HG02588 (cell line): ENCODE data around the gene CABCOCO1.

ENCODE experiments used
- ATAC-seq: cut with Tn5 transposase; IDR thresholded peaks from one replicate; pipeline ENCODE4 v1.9.1; 2021; ENCODE audit warnings: mild to moderate bottlenecking, moderate library complexity; ENCODE audit not compliant: unreplicated experiment

Gene CABCOCO1

GRCh38 chr10:61752111-61753011 lies 89.6 kb downstream of the CABCOCO1 start:
- no peak for ATAC-seq

DNA sequence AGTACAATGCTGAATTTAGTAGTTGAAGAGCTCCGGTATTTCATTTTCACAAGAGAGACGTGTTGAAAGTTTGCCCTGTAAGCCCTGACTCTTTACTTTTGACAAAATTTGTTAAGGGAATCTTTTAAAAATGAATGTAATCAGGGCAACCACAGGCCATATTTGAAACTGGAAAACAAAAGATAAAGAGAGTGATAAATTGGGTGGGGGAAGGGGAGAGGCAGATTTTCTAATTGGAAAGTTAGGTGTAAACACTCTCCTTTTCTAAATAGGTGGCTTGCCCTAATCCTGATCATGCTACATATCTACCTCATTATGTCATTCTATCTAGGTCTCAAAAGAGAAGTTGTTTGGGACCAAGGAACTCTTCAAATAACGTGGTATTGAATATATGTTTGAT lies 90.7 kb downstream of the CABCOCO1 start:
- no peak for ATAC-seq

DNA sequence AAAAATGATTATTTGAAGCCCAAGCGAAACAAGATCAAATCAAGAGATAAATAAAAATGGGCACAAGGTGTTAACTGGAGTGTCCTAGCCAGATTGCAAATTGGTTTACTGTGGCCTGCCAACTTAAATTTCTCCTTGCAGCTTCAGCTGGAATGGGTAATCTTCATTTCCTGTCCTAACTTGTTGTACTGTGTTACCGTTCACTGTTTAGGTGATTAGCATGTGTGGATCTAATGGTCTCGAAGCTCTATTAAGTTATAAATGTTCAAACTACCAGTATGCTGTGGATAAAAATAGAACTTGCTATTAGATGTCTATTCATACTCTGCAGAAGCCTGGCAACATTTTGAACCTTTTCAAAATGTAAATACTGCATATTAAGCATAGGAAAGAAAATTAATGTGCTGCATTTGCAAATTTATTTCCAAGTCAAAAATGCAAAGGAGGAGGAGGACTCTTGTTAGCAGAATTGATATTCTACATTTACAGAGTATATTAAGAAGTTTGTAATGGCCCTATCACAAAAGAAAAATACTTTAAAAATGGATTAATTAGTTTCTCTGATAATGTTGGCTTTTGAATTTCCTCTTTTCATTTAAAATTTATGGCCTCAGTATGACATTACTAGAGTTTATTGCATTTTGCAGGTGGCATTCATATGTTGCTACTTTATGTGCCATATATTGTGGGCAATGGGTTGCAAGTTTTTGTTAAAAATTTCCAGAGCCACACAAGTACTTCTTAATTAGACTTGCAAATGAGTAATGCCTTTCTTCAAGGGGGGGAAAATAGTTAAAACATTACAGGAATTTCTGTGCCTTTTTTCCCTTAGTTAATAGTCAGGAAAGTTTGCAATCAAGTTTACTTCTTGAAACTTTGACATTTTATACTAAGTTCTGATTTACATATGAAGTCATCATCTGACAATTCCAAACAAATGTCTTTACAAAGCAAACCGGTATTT lies 92.1 kb downstream of the CABCOCO1 start:
- ATAC-seq = no peak

- ATAC-seq = no peak
These were observed 94.3 kb downstream of the CABCOCO1 start for GRCh38 chr10:61757001-61757400.

DNA sequence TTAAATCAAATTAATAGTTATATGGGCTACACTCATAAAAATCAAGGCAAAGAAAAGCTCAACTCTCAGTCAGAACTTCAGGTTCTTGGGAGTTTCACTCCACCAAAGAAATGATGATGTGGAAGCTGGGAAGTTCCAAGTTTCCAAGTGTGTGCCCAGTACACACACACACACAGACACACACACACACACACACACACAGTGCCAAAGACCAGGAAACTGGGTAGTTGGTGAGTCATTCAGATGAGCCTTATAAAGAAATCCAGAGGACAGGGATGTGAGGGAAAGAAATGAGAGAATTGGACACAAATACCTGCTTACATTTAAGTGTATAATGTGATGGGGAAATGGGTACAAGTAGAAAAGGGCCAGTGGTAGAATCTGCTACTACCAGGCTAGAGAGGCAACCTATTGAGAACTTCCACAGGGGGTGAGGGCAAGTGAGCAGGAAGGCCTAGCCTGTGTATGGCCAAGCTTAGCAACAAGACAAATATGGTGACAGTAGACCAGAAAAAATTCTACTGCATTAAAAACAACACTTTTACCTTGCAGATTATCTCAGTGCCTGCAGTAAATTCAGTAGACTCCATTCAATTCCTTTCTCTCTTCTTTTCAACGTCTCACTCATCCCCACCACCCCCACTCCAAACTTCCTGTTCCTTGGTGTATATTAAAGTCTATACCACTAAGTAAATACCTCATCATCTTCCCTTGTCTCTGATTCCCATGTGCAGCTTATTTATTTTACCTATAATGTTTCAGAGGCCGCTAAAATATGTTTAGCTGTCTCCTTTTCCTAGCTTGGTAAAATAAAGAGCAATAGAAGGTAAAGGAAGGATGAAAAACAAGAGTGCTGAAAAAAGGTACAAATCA lies 95.0 kb downstream of the CABCOCO1 start:
- ATAC-seq = no peak

DNA sequence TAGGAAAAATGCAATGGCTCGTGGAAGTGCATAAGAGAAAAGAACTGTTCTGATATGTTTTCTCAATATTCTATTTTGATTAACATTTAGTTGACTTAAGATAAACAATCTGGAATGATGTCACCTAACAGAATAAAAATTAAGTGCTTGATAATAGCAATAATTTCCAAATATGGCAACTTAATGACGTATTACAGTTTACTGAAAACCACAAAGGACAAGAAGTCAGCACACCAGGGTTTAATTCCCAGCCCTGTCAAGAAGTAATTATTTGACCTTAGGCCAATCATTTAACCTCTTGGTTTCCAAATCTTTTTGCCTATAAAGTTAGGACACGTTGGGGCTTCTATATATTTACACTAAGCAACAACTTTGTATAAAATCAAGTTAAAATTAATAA lies 95.7 kb downstream of the CABCOCO1 start:
- no peak for ATAC-seq

DNA sequence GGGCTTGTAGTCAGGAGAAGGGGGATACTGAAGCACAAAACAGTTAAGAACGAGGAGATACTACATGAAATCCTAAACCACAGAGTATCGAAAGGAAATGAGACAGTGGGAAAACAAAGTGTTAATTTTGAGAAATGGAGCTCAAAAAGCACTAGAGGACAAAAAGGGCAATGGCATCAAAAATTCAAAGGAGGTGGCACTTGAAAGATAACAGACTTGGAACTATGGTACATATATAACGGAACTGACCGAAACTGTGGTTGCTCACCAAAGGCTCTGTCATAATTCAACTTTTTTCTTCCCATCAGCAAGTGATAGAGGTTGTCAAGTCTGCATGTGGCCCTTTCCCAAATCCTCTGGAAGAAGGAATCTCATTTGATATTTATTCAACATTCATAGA lies 97.0 kb downstream of the CABCOCO1 start:
- no peak for ATAC-seq

GRCh38 chr10:61760943-61761824 lies 98.5 kb downstream of the CABCOCO1 start:
- ATAC-seq = no peak

DNA sequence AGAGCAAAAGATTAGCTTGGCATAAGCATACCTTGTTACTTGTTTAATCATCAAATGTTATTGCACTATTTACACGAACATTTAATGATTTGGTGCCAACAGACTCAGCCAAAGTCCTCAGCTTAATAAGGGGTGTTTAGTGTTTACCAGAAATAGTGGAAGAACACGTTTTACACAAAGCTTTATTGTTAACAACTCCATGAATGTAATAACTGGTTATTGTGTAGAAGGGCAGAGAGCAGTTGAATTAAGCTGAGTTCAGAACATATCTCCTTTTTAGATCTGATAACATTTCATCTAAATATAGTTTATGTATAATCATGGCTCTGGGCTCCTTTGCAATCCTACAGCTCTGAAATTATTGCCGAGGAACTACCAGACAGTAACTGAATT lies 99.1 kb downstream of the CABCOCO1 start:
- no peak for ATAC-seq

- no peak for ATAC-seq
These were observed 101.0 kb downstream of the CABCOCO1 start for GRCh38 chr10:61763778-61764177.

DNA sequence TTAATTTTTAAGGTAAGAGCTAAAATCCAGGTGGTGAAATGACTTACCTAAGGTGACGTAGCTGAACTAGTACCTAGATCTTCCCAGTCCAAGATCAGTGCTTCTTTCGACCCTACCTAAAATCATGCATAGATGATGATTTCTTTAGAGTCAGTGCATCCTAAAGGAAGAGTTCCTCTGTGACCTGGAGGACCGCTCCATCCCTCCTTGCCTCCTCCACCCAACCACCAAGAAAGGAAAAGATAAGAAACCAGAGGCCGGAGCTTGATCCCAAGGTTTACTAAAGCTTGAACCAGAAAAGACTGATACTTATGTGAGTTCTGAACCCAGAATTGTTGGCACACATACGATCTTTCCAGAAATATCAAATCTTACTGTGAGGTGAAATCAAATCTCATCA lies 101.8 kb downstream of the CABCOCO1 start:
- no peak for ATAC-seq

- no peak for ATAC-seq
These were observed 102.7 kb downstream of the CABCOCO1 start for GRCh38 chr10:61765176-61766087.

- ATAC-seq = no peak
These were observed 104.2 kb downstream of the CABCOCO1 start for GRCh38 chr10:61766927-61767326.

DNA sequence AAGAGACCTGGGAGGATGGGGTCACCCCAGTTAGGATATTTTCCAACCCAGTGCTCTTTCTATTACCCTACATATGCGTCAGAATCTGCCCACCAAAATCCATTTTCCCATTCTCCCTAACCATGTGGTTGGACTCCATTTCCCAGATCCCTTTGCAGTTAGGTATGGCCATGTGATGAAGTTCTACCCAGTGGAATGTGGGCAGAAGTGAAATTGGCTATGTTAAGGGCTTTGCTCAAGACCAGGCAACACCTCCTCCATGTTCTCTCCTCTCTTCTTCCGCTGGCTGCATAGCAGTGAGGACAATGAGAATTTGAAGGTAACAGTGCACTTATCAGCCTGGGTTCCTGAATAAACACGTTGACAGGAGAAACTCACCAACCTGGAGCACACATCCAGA lies 111.3 kb downstream of the CABCOCO1 start:
- no peak for ATAC-seq

DNA sequence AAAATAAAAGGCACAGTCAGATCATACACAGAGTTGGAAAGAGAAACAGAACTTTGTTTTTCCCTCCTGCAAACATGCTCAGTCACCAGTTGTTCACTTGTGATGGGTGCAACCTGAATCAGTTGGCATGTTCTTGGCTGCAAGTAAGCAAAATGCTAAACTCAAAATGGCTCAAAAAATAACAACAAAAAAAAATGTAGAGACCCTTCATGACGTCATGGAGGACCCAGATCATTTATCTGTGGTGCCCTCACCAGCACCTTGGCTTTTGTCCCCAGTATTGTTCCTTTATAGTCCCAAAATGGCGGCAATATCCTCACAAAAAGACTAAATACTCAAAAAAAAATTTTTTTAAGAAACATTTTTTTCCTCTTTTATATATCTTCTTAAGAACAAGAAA lies 112.4 kb downstream of the CABCOCO1 start:
- ATAC-seq = no peak

- ATAC-seq = no peak
These were observed 114.0 kb downstream of the CABCOCO1 start for GRCh38 chr10:61776615-61777266.

DNA sequence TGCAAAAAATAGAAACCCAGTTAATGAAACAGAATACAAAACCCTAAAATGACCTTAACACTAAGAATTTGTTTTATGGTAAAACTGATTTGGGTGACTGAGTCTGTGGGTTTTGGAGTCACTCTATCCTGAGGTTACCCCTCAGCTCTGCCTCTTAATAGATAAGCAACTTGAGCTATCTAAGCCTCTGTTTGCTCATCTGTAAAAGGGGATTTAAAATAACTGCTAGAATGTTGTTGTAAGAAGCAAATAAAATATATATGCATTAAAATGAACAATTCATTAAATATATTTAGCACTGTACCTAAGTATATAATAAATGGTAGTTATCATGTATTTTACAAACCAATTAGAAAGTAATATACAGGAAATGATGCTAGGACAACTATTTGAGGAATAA lies 115.4 kb downstream of the CABCOCO1 start:
- ATAC-seq = no peak

- no peak for ATAC-seq
These were observed 116.5 kb downstream of the CABCOCO1 start for GRCh38 chr10:61779276-61779675.
